Astrocyte (in vitro differentiated cells and primary cell): Measurements from ENCODE around the gene ZNF213. TPM values are rescaled to one million over a fixed set of nuclear protein-coding genes. Genes with fewer than 3 reads are reported as not detected.

Source experiments
- DNase-seq: peaks from one replicate; pipeline ENCODE4 v3.0.0-alpha.2; 2010; ENCODE audit warnings: low read depth
- FAIRE-seq: peaks from 2 replicates; lab custom pipeline; 2011; peaks lifted over from hg19 to GRCh38; lab: Jason Lieb, UNC
- H2AFZ ChIP-seq: 2 replicates; pipeline ENCODE4 v1.6.0; 2012; ENCODE audit warnings: low read depth, low read length, inconsistent platforms
- H3K27ac ChIP-seq: 2 replicates; pipeline ENCODE4 v1.5.1; 2011; ENCODE audit warnings: low read depth, low read length, inconsistent platforms
- H3K27me3 ChIP-seq: 2 replicates; pipeline ENCODE4 v1.6.0; 2011; ENCODE audit warnings: low read length, inconsistent platforms; ENCODE audit not compliant: insufficient read depth
- H3K36me3 ChIP-seq: 2 replicates; pipeline ENCODE4 v1.5.1; 2011; ENCODE audit warnings: low read length, inconsistent platforms; ENCODE audit not compliant: insufficient read depth
- H3K4me1 ChIP-seq: 2 replicates; pipeline ENCODE4 v1.5.1; 2011; ENCODE audit warnings: low read length, inconsistent platforms; ENCODE audit not compliant: insufficient read depth
- H3K4me2 ChIP-seq: 2 replicates; pipeline ENCODE4 v1.6.0; 2012; ENCODE audit warnings: low read length, inconsistent platforms
- H3K4me3 ChIP-seq: 2 replicates; pipeline ENCODE4 v1.5.1; 2011; ENCODE audit warnings: low read depth, mild to moderate bottlenecking, low read length, inconsistent platforms; ENCODE audit not compliant: insufficient read depth
- H3K79me2 ChIP-seq: 2 replicates; pipeline ENCODE4 v1.6.0; 2012; ENCODE audit warnings: mild to moderate bottlenecking, low read length, inconsistent platforms; ENCODE audit not compliant: insufficient read depth
- H3K9ac ChIP-seq: 2 replicates; pipeline ENCODE4 v1.6.0; 2012; ENCODE audit warnings: mild to moderate bottlenecking, low read length, inconsistent platforms
- H3K9me3 ChIP-seq: 2 replicates; pipeline ENCODE4 v1.5.1; 2012; ENCODE audit warnings: low read depth, mild to moderate bottlenecking, low read length, inconsistent platforms; ENCODE audit not compliant: insufficient read depth
- H4K20me1 ChIP-seq: 2 replicates; pipeline ENCODE4 v1.6.0; 2012; ENCODE audit warnings: low read length, inconsistent platforms; ENCODE audit not compliant: insufficient read depth
- H3K27ac Mint-ChIP-seq: one replicate; pipeline ENCODE4 v1.8.0; 2021; ENCODE audit warnings: mild to moderate bottlenecking, mixed read lengths; ENCODE audit not compliant: unreplicated experiment
- H3K27me3 Mint-ChIP-seq: one replicate; pipeline ENCODE4 v1.8.0; 2021; ENCODE audit warnings: low read depth, mixed read lengths; ENCODE audit not compliant: unreplicated experiment
- H3K36me3 Mint-ChIP-seq: one replicate; pipeline ENCODE4 v1.8.0; 2021; ENCODE audit warnings: low read depth, mixed read lengths; ENCODE audit not compliant: unreplicated experiment
- H3K4me1 Mint-ChIP-seq: one replicate; pipeline ENCODE4 v1.8.0; 2021; ENCODE audit warnings: low read depth, mixed read lengths; ENCODE audit not compliant: unreplicated experiment
- H3K4me3 Mint-ChIP-seq: one replicate; pipeline ENCODE4 v1.8.0; 2021; ENCODE audit warnings: mild to moderate bottlenecking, moderate library complexity, mixed read lengths; ENCODE audit not compliant: unreplicated experiment
- H3K9me3 Mint-ChIP-seq: one replicate; pipeline ENCODE4 v1.8.0; 2021; ENCODE audit warnings: mild to moderate bottlenecking, mixed read lengths; ENCODE audit not compliant: unreplicated experiment
- EZH2 ChIP-seq: IDR thresholded peaks from 2 replicates; pipeline ENCODE4 v1.6.1; 2012; ENCODE audit warnings: mild to moderate bottlenecking, low read length, inconsistent platforms; ENCODE audit not compliant: insufficient read depth
- total RNA-seq: library from RNA; stranded (reverse); gene quantifications from 2 replicates; pipeline ENCODE4 v1.2.1, GENCODE V29; 2021
- TF ChIP-seq, protein P1 (sequence below): IDR thresholded peaks from 2 replicates; pipeline ENCODE4 v1.5.1; 2011; ENCODE audit warnings: low read depth, mild to moderate bottlenecking, inconsistent platforms, low read length, moderate library complexity; ENCODE audit not compliant: insufficient read depth

The ZNF213 gene
- total RNA-seq, 1 donor from 2014 or later = 12.0 TPM

- H3K4me2 ChIP-seq = peak overlapping the region; percentile 71
- no peak overlapping the region for H3K27ac ChIP-seq
- no peak overlapping the region for H3K4me3 ChIP-seq
- Mint-ChIP-seq H3K4me3 (no peak overlapping the region), H3K27me3 (peaks cover 52% of the 10 kb centered on the region), H3K9me3 (peaks cover 4% of the 10 kb centered on the region), H3K4me1 (peaks cover 2% of the 10 kb centered on the region), H3K36me3 (no peaks in the 10 kb centered on the region), H3K27ac (no peak overlapping the region)
- no peaks in the 10 kb centered on the region for H3K9me3 ChIP-seq
- DNase-seq (no peak), FAIRE-seq (no peak)
- H3K79me2 ChIP-seq = no peaks in the 10 kb centered on the region
- H3K9ac ChIP-seq = no peak overlapping the region
- H3K4me1 ChIP-seq = no peaks in the 10 kb centered on the region
- no peak overlapping the region for H2AFZ ChIP-seq
- H3K36me3 ChIP-seq = no peaks in the 10 kb centered on the region
- H4K20me1 ChIP-seq = no peaks in the 10 kb centered on the region
- TF ChIP-seq, protein P1, sequence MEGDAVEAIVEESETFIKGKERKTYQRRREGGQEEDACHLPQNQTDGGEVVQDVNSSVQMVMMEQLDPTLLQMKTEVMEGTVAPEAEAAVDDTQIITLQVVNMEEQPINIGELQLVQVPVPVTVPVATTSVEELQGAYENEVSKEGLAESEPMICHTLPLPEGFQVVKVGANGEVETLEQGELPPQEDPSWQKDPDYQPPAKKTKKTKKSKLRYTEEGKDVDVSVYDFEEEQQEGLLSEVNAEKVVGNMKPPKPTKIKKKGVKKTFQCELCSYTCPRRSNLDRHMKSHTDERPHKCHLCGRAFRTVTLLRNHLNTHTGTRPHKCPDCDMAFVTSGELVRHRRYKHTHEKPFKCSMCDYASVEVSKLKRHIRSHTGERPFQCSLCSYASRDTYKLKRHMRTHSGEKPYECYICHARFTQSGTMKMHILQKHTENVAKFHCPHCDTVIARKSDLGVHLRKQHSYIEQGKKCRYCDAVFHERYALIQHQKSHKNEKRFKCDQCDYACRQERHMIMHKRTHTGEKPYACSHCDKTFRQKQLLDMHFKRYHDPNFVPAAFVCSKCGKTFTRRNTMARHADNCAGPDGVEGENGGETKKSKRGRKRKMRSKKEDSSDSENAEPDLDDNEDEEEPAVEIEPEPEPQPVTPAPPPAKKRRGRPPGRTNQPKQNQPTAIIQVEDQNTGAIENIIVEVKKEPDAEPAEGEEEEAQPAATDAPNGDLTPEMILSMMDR = no peak
- no peak for TF ChIP-seq EZH2
- peaks cover 45% of the 10 kb centered on the region for H3K27me3 ChIP-seq
Observed at GRCh38 chr16:3174618-3175148, 39.9 kb downstream of the ZNF213 start.

DNA sequence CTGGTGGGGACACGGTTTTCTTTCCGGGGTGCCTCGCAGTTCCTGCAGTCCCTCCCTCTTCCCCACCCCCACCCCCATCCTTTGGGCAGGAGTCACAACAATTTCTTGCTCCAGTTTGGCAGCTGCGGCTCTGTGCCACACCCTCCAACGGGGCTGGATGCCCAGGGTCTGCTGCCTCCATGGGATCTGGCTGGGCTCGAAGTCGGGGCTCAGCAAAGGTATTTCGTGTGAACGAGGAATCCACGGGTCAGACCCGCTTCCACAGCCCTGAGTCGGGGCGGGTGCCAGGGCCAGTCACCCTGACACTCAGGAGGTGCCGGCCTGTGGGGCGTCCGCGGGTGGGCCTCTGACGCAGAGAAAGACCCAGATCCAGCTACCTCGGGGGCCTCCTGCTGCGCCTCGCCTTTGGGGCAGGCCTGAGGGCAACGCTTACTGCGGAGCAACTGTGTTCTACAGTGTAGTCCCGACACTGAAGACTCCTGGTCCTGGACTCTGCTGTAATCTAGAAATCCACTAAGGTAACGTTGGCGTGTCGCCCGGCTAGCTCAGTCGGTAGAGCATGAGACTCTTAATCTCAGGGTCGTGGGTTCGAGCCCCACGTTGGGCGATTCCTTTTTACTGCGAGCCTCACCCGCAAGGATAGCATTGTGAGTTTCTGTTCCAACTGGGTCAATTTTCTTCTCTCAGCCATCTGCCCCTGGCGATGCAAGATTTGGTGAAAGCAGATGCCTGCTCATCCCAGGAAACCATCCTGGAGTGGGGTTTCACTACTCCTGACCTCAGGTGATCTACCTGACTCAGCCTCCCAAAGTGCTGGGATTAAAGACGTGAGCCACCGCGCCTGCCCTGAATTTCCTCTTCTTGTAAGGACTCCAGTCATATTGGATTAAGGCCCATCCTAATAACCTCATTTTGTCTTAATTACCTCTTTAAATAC is 40.6 kb downstream of the ZNF213 start:
- H2AFZ ChIP-seq = no peak overlapping the region

More for the DNA sequence above, 40.6 kb downstream of the ZNF213 start:
- Mint-ChIP-seq H3K4me3 (peak overlapping the region; percentile 50), H3K9me3 (peaks cover 4% of the 10 kb centered on the region), H3K36me3 (no peaks in the 10 kb centered on the region), H3K27ac (peak overlapping the region; percentile 62), H3K27me3 (peaks cover 53% of the 10 kb centered on the region), H3K4me1 (peaks cover 2% of the 10 kb centered on the region)
- no peak for FAIRE-seq
- Histone ChIP-seq H3K36me3 (no peaks in the 10 kb centered on the region), H3K4me1 (no peaks in the 10 kb centered on the region), H3K27ac (no peak overlapping the region), H4K20me1 (no peaks in the 10 kb centered on the region), H3K79me2 (no peaks in the 10 kb centered on the region), H3K4me2 (peak overlapping the region; percentile 71), H3K27me3 (peaks cover 45% of the 10 kb centered on the region), H3K4me3 (no peak overlapping the region), H3K9me3 (no peaks in the 10 kb centered on the region), H3K9ac (no peak overlapping the region)
- peak; percentile 25 for TF ChIP-seq EZH2
- TF ChIP-seq, protein P1 = no peak
- DNase-seq = no peak
